ENCODE results near the gene MAP4K2. TPM values are rescaled to one million over a fixed set of nuclear protein-coding genes. Genes with fewer than 3 reads are reported as not detected.

MAP4K2 gene
- total and polyA plus RNA-seq, 9 of the 15 experiments (the other 6 are each of a cell fraction or from before 2014, with no cell fraction given), result 0.13 to 14.5 (median 7.3) TPM

DNA sequence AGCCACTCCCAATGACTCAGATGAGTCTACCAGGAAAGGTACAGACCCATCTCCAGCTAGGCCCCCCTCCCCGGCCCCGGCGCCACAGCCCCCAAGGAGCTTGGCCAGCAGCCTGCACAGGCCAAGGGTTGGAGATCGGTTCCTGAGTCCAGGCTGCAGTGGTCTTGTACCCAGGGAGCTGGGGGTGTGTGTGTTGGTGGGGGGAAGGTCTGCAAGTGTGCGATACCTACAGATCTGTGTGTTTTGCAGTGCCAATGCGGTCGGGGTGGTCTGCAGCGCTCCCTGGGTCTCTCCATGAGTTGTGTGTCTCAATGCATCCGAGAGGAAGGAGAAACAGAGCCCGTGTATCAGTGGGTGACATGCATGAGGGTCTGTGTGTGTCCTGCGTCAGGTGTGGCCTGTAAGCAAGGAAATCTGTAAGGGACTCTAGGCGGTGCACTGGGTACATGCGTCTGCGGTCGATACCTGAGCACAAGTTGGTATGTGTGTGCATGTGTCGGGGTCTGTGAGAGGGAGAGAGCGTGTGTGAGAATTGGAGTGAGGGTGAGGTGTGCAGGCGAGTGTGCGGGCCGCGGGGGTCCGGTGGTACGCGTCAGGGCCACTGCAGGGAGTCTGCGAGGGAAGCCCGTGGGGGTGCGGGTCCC lies 40.8 kb upstream of the MAP4K2 start (continued):
- TF ChIP-seq ARID2 (IDR thresholded peaks at IDR 0.05), result 0 out of 2 replicates have a peak, but pooled peaks have one; percentile 22
- no peak for TF ChIP-seq ZFX (CRISPR knock-in tag; IDR thresholded peaks at IDR 0.05)
- 0 out of 2 replicates have a peak, but pooled peaks have one; percentile 7 for TF ChIP-seq FOXP1 (CRISPR knock-in tag; IDR thresholded peaks at IDR 0.05)
- TF ChIP-seq DPF2 (IDR thresholded peaks at IDR 0.05), result 0 out of 2 replicates have a peak, but pooled peaks have one; percentile 15
- TF ChIP-seq, protein P1, sequence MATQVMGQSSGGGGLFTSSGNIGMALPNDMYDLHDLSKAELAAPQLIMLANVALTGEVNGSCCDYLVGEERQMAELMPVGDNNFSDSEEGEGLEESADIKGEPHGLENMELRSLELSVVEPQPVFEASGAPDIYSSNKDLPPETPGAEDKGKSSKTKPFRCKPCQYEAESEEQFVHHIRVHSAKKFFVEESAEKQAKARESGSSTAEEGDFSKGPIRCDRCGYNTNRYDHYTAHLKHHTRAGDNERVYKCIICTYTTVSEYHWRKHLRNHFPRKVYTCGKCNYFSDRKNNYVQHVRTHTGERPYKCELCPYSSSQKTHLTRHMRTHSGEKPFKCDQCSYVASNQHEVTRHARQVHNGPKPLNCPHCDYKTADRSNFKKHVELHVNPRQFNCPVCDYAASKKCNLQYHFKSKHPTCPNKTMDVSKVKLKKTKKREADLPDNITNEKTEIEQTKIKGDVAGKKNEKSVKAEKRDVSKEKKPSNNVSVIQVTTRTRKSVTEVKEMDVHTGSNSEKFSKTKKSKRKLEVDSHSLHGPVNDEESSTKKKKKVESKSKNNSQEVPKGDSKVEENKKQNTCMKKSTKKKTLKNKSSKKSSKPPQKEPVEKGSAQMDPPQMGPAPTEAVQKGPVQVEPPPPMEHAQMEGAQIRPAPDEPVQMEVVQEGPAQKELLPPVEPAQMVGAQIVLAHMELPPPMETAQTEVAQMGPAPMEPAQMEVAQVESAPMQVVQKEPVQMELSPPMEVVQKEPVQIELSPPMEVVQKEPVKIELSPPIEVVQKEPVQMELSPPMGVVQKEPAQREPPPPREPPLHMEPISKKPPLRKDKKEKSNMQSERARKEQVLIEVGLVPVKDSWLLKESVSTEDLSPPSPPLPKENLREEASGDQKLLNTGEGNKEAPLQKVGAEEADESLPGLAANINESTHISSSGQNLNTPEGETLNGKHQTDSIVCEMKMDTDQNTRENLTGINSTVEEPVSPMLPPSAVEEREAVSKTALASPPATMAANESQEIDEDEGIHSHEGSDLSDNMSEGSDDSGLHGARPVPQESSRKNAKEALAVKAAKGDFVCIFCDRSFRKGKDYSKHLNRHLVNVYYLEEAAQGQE (IDR thresholded peaks at IDR 0.05; ENCODE audit: borderline replicate concordance), result no peak
- TF ChIP-seq, protein P1 (CRISPR knock-in tag; IDR thresholded peaks at IDR 0.05; ENCODE audit: low read depth), result 0 out of 2 replicates have a peak, but pooled peaks have one; percentile 18
- no peak for TF ChIP-seq RHOXF2B (CRISPR knock-in tag; conservative IDR thresholded peaks at IDR 0.05)
- peak in 1 of 2 experiments; percentile 35; a peak in 1 of 4 replicates for TF ChIP-seq FOXK2 (conservative IDR thresholded peaks at IDR 0.05 in 1 of 2, IDR thresholded peaks at IDR 0.05 in 1 of 2; ENCODE audit: low read depth in 2 of 2)
- TF ChIP-seq LARP7 (IDR thresholded peaks at IDR 0.05), result 0 out of 2 replicates have a peak, but pooled peaks have one; percentile 49
- 0 out of 2 replicates have a peak, but pooled peaks have one; percentile 2 for TF ChIP-seq ZNF316 (IDR thresholded peaks at IDR 0.05)
- TF ChIP-seq, protein P2, sequence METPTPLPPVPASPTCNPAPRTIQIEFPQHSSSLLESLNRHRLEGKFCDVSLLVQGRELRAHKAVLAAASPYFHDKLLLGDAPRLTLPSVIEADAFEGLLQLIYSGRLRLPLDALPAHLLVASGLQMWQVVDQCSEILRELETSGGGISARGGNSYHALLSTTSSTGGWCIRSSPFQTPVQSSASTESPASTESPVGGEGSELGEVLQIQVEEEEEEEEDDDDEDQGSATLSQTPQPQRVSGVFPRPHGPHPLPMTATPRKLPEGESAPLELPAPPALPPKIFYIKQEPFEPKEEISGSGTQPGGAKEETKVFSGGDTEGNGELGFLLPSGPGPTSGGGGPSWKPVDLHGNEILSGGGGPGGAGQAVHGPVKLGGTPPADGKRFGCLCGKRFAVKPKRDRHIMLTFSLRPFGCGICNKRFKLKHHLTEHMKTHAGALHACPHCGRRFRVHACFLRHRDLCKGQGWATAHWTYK (CRISPR knock-in tag; IDR thresholded peaks at IDR 0.05), result peak; percentile 39; the same call in 1 of the 2 replicates
- peak; percentile 17 for TF ChIP-seq GATAD2A (IDR thresholded peaks at IDR 0.05)
- TF ChIP-seq, protein P3, sequence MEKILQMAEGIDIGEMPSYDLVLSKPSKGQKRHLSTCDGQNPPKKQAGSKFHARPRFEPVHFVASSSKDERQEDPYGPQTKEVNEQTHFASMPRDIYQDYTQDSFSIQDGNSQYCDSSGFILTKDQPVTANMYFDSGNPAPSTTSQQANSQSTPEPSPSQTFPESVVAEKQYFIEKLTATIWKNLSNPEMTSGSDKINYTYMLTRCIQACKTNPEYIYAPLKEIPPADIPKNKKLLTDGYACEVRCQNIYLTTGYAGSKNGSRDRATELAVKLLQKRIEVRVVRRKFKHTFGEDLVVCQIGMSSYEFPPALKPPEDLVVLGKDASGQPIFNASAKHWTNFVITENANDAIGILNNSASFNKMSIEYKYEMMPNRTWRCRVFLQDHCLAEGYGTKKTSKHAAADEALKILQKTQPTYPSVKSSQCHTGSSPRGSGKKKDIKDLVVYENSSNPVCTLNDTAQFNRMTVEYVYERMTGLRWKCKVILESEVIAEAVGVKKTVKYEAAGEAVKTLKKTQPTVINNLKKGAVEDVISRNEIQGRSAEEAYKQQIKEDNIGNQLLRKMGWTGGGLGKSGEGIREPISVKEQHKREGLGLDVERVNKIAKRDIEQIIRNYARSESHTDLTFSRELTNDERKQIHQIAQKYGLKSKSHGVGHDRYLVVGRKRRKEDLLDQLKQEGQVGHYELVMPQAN (IDR thresholded peaks at IDR 0.05; ENCODE audit: borderline replicate concordance), result peak; percentile 59; the same call in 1 of the 2 replicates
- 0 out of 2 replicates have a peak, but pooled peaks have one; percentile 48 for TF ChIP-seq ZNF12 (CRISPR knock-in tag; IDR thresholded peaks at IDR 0.05)
- TF ChIP-seq, protein P4, sequence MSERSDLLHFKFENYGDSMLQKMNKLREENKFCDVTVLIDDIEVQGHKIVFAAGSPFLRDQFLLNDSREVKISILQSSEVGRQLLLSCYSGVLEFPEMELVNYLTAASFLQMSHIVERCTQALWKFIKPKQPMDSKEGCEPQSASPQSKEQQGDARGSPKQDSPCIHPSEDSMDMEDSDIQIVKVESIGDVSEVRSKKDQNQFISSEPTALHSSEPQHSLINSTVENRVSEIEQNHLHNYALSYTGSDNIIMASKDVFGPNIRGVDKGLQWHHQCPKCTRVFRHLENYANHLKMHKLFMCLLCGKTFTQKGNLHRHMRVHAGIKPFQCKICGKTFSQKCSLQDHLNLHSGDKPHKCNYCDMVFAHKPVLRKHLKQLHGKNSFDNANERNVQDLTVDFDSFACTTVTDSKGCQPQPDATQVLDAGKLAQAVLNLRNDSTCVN (CRISPR knock-in tag; IDR thresholded peaks at IDR 0.05), result 0 out of 2 replicates have a peak, but pooled peaks have one; percentile 65
- 0 out of 2 replicates have a peak, but pooled peaks have one; percentile 5 for TF ChIP-seq GABPB1 (CRISPR knock-in tag; IDR thresholded peaks at IDR 0.05)

All from K562 (cell line).